ENCODE results near the gene FBLN1. TPM values are rescaled to one million over a fixed set of nuclear protein-coding genes. Genes with fewer than 3 reads are reported as not detected.
A peak's percentile ranks its signal among the peaks of the same experiment; 100 is the strongest.

FBLN1 gene
- total and polyA plus RNA-seq, 12 donors, result 31.3 to 126 (median 51.0) TPM

- WGBS, 2 donors, result 89 to 93% methylated on average over 4 of the region's 4 CpGs
- H3K4me1 ChIP-seq, result peaks cover 0 to 57% (median 21%) of the 10 kb centered on the region in 9 donors
- TF ChIP-seq, protein P1, sequence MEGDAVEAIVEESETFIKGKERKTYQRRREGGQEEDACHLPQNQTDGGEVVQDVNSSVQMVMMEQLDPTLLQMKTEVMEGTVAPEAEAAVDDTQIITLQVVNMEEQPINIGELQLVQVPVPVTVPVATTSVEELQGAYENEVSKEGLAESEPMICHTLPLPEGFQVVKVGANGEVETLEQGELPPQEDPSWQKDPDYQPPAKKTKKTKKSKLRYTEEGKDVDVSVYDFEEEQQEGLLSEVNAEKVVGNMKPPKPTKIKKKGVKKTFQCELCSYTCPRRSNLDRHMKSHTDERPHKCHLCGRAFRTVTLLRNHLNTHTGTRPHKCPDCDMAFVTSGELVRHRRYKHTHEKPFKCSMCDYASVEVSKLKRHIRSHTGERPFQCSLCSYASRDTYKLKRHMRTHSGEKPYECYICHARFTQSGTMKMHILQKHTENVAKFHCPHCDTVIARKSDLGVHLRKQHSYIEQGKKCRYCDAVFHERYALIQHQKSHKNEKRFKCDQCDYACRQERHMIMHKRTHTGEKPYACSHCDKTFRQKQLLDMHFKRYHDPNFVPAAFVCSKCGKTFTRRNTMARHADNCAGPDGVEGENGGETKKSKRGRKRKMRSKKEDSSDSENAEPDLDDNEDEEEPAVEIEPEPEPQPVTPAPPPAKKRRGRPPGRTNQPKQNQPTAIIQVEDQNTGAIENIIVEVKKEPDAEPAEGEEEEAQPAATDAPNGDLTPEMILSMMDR (IDR thresholded peaks at IDR 0.05), result no peak
These were observed 6.1 kb downstream of the FBLN1 start for GRCh38 chr22:45508814-45509213.

GRCh38 chr22:45510376-45511232 is 7.9 kb downstream of the FBLN1 start:
- ATAC-seq, result no peak
- TF ChIP-seq, protein P1 (IDR thresholded peaks at IDR 0.05), result no peak
- intact Hi-C loops (cut with DNase I), result loop anchor here in 3 of 10 donors (2.0 to 10.0 kb wide), 3 partner anchors 42 to 66 kb away; no protein-coding TSS in a partner anchor
- Histone ChIP-seq H3K4me1 (peaks cover 3 to 60% (median 25%) of the 10 kb centered on the region in 9 donors), H3K9me3 (no peaks in the 10 kb centered on the region), H3K27ac (peak overlapping the region in 4 of 10 donors; percentile 5 to 79 (median 39)), H3K4me3 (no peak overlapping the region), H3K27me3 (peaks cover 0 to 14% (median 7%) of the 10 kb centered on the region in 7 donors), H3K36me3 (no peaks in the 10 kb centered on the region)
- 78% methylated on average over 14 of the region's 14 CpGs for WGBS, 2 donors
- DNase-seq, result no peak

More at GRCh38 chr22:45508814-45509213, 6.1 kb downstream of the FBLN1 start:
- Histone ChIP-seq H3K27me3 (peaks cover 0 to 28% (median 18%) of the 10 kb centered on the region in 7 donors), H3K4me3 (no peak overlapping the region), H3K9me3 (no peaks in the 10 kb centered on the region), H3K36me3 (no peaks in the 10 kb centered on the region), H3K27ac (no peak overlapping the region)
- ATAC-seq (no peak), DNase-seq (no peak)
- intact Hi-C loops (cut with DNase I), result no loop called here

DNA sequence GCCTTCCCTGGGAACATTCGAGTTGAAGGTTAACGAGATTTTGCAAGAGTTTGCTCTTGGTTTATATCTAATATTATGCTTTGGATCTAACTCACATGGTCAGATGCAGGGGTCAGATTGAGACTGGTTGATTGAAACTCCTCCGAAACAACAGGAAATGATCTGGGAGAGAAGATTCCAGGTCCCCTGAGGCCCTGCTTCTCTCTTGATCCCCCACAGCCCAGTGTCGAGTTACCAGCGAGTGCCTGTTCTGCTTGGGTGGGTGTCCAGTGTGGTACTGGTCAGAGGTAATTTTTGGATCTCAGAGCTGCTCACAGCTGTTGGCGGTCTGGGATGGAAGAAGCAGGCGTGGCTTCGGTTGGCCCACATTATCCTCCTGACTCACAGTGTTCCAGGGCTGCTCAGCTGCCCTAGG is 9.2 kb downstream of the FBLN1 start:
- H3K4me1 ChIP-seq, result peaks cover 3 to 68% (median 29%) of the 10 kb centered on the region in 9 donors
- DNase-seq, result peak; percentile 62 to 73
- TF ChIP-seq, protein P1 (IDR thresholded peaks at IDR 0.05), result no peak
- WGBS, 2 donors, result 60 to 61% methylated on average over 8 of the region's 8 CpGs
- ATAC-seq, result peak; percentile 79 to 92 (median 86)
- H3K27ac ChIP-seq, result peak overlapping the region; percentile 35 to 79 (median 58)
- intact Hi-C loops (cut with DNase I), result loop anchor here in 3 of 10 donors (2.0 to 10.0 kb wide), 3 partner anchors 40 to 67 kb away; no protein-coding TSS in a partner anchor
- H3K36me3 ChIP-seq, result no peaks in the 10 kb centered on the region
- H3K9me3 ChIP-seq, result no peaks in the 10 kb centered on the region
- peaks cover 0 to 1% (median 0%) of the 10 kb centered on the region in 7 donors for H3K27me3 ChIP-seq
- H3K4me3 ChIP-seq, result no peak overlapping the region

GRCh38 chr22:45512363-45512762 is 9.7 kb downstream of the FBLN1 start:
- peak in 4 of 8 donors; percentile 1 to 3 (median 2) for ATAC-seq
- WGBS, 2 donors, result 82 to 87% methylated on average over 8 of the region's 8 CpGs
- TF ChIP-seq, protein P1 (IDR thresholded peaks at IDR 0.05), result no peak
- no peak for DNase-seq
- Histone ChIP-seq H3K27ac (peak overlapping the region in 9 of 10 donors; percentile 35 to 79 (median 57)), H3K4me3 (no peak overlapping the region), H3K27me3 (no peaks in the 10 kb centered on the region), H3K36me3 (no peaks in the 10 kb centered on the region), H3K9me3 (no peaks in the 10 kb centered on the region), H3K4me1 (peaks cover 6 to 73% (median 29%) of the 10 kb centered on the region in 9 donors)
- intact Hi-C loops (cut with DNase I), result loop anchor here in 2 of 10 donors (5.0 to 10.0 kb wide), 2 partner anchors 40 to 68 kb away; no protein-coding TSS in a partner anchor

Measured in heart right ventricle (tissue), 16 donors.